ENCODE data around the gene MDM2. TPM values are rescaled to one million over a fixed set of nuclear protein-coding genes. Genes with fewer than 3 reads are reported as not detected.

Gene MDM2
- total RNA-seq, 1 donor from 2014 or later: 75.9 TPM

- Histone ChIP-seq H3K4me1 (peaks cover 16% of the 10 kb centered on the region), H3K9me3 (no peaks in the 10 kb centered on the region), H3K27ac (no peak overlapping the region), H3K36me3 (no peaks in the 10 kb centered on the region), H3K27me3 (no peaks in the 10 kb centered on the region), H3K4me3 (no peak overlapping the region)
- intact Hi-C loops (cut with DNase I): no loop called here
- TF ChIP-seq POLR2AphosphoS5 (IDR thresholded peaks at IDR 0.05; ENCODE audit: insufficient read depth in 1 of 2, low read depth in 1 of 2): no peak
- TF ChIP-seq POLR2A (IDR thresholded peaks at IDR 0.05): no peak
- no peak for TF ChIP-seq CTCF (IDR thresholded peaks at IDR 0.05)
- DNase-seq (ENCODE audit: extremely low spot score in 2 of 2): no peak
These were observed 17.7 kb upstream of the MDM2 start for GRCh38 chr12:68790081-68790951.

GRCh38 chr12:68790952-68791234, 17.1 kb upstream of the MDM2 start:
- TF ChIP-seq CTCF (IDR thresholded peaks at IDR 0.05) (no peak), POLR2AphosphoS5 (IDR thresholded peaks at IDR 0.05; ENCODE audit: insufficient read depth in 1 of 2, low read depth in 1 of 2) (no peak), POLR2A (IDR thresholded peaks at IDR 0.05) (no peak)
- Histone ChIP-seq H3K27ac (no peak overlapping the region), H3K4me1 (peaks cover 16% of the 10 kb centered on the region), H3K27me3 (no peaks in the 10 kb centered on the region), H3K4me3 (no peak overlapping the region), H3K9me3 (no peaks in the 10 kb centered on the region), H3K36me3 (no peaks in the 10 kb centered on the region)
- no peak for DNase-seq (ENCODE audit: extremely low spot score in 2 of 2)
- intact Hi-C loops (cut with DNase I): no loop called here

GRCh38 chr12:68791897-68792481, 16.0 kb upstream of the MDM2 start:
- Histone ChIP-seq H3K27ac (no peak overlapping the region), H3K9me3 (no peaks in the 10 kb centered on the region), H3K27me3 (no peaks in the 10 kb centered on the region), H3K4me3 (no peak overlapping the region), H3K4me1 (peaks cover 8% of the 10 kb centered on the region), H3K36me3 (no peaks in the 10 kb centered on the region)
- intact Hi-C loops (cut with DNase I): no loop called here
- no peak for DNase-seq (ENCODE audit: extremely low spot score in 2 of 2)
- TF ChIP-seq POLR2AphosphoS5 (IDR thresholded peaks at IDR 0.05; ENCODE audit: insufficient read depth in 1 of 2, low read depth in 1 of 2) (no peak), CTCF (IDR thresholded peaks at IDR 0.05) (no peak), POLR2A (IDR thresholded peaks at IDR 0.05) (no peak)

- Histone ChIP-seq H3K27me3 (no peaks in the 10 kb centered on the region), H3K9me3 (no peaks in the 10 kb centered on the region), H3K27ac (no peak overlapping the region), H3K4me1 (peaks cover 2% of the 10 kb centered on the region), H3K4me3 (no peak overlapping the region), H3K36me3 (no peaks in the 10 kb centered on the region)
- no peak for DNase-seq (ENCODE audit: extremely low spot score in 2 of 2)
- no peak for TF ChIP-seq POLR2AphosphoS5 (IDR thresholded peaks at IDR 0.05; ENCODE audit: insufficient read depth in 1 of 2, low read depth in 1 of 2)
- no peak for TF ChIP-seq CTCF (IDR thresholded peaks at IDR 0.05)
- no peak for TF ChIP-seq POLR2A (IDR thresholded peaks at IDR 0.05)
- intact Hi-C loops (cut with DNase I): no loop called here
These were observed 15.0 kb upstream of the MDM2 start for GRCh38 chr12:68792952-68793351.

GRCh38 chr12:68793436-68793835, 14.5 kb upstream of the MDM2 start:
- TF ChIP-seq CTCF (IDR thresholded peaks at IDR 0.05) (no peak), POLR2A (IDR thresholded peaks at IDR 0.05) (no peak), POLR2AphosphoS5 (IDR thresholded peaks at IDR 0.05; ENCODE audit: insufficient read depth in 1 of 2, low read depth in 1 of 2) (no peak)
- Histone ChIP-seq H3K27ac (no peak overlapping the region), H3K4me3 (no peak overlapping the region), H3K27me3 (no peaks in the 10 kb centered on the region), H3K9me3 (no peaks in the 10 kb centered on the region), H3K36me3 (no peaks in the 10 kb centered on the region), H3K4me1 (no peaks in the 10 kb centered on the region)
- no peak for DNase-seq (ENCODE audit: extremely low spot score in 2 of 2)
- intact Hi-C loops (cut with DNase I): no loop called here

All from vagina (tissue), 2 donors.